Upper lobe of right lung (tissue), 1 donor: ENCODE results near the gene CACNB4. TPM values are rescaled to one million over a fixed set of nuclear protein-coding genes. Genes with fewer than 3 reads are reported as not detected.
"Not testable (repeated sequence)": the region's sequence is repeated elsewhere in the genome, so short reads cannot be mapped to it uniquely, and the experiment has no call there.

Experiments
- ATAC-seq: fragments of 200-7000 bp; cut with Tn5 transposase; one replicate; pipeline ENCODE4 v1.9.1; 2020; ENCODE audit warnings: mild to moderate bottlenecking, moderate library complexity
- DNase-seq: peaks from one replicate; pipeline ENCODE4 v3.0.0-alpha.2; 2020
- H3K27ac ChIP-seq: fragments of 200-600 bp; one replicate; pipeline ENCODE4 v1.8.0; 2022
- H3K27me3 ChIP-seq: fragments of 200-600 bp; one replicate; pipeline ENCODE4 v1.8.0; 2022; ENCODE audit warnings: mild to moderate bottlenecking
- H3K36me3 ChIP-seq: fragments of 200-600 bp; one replicate; pipeline ENCODE4 v1.8.0; 2022
- H3K4me1 ChIP-seq: fragments of 200-600 bp; one replicate; pipeline ENCODE4 v1.8.0; 2022
- H3K4me3 ChIP-seq: fragments of 200-600 bp; one replicate; pipeline ENCODE4 v1.8.0; 2022; ENCODE audit warnings: mild to moderate bottlenecking
- H3K9me3 ChIP-seq: fragments of 200-600 bp; one replicate; pipeline ENCODE4 v1.8.0; 2022
- intact Hi-C: fragments of 100-400 bp; cut with DNase I; formaldehyde crosslinking; loops from one replicate; pipeline ENCODE4 v1.11.0; 2022
- total RNA-seq: library from RNA; stranded (reverse); fragmentation: NEBNext Ultra II Directional; extraction: Animal tissue kit (Norgen Biotek cat#: 25700); gene quantifications from one replicate; pipeline ENCODE4 v1.2.1, GENCODE V29; 2021
- TF ChIP-seq, protein P1 (sequence below): fragments of 200-600 bp; IDR thresholded peaks from one replicate; pipeline ENCODE4 v1.8.0; 2022; ENCODE audit warnings: antibody characterized with exemption
- donor health status: DM: no; HTN: yes; CAD: no; lungs with severe emphysema.

Gene CACNB4
- total RNA-seq, 1 donor from 2014 or later, result 15.3 TPM

GRCh38 chr2:151946250-151946884 is 152.5 kb downstream of the CACNB4 start:
- H3K27me3 ChIP-seq, result no peaks in the 10 kb centered on the region
- no peak overlapping the region for H3K27ac ChIP-seq
- H3K36me3 ChIP-seq, result no peaks in the 10 kb centered on the region
- ATAC-seq (no peak), DNase-seq (no peak)
- intact Hi-C loops, result no loop called here
- TF ChIP-seq, protein P1, sequence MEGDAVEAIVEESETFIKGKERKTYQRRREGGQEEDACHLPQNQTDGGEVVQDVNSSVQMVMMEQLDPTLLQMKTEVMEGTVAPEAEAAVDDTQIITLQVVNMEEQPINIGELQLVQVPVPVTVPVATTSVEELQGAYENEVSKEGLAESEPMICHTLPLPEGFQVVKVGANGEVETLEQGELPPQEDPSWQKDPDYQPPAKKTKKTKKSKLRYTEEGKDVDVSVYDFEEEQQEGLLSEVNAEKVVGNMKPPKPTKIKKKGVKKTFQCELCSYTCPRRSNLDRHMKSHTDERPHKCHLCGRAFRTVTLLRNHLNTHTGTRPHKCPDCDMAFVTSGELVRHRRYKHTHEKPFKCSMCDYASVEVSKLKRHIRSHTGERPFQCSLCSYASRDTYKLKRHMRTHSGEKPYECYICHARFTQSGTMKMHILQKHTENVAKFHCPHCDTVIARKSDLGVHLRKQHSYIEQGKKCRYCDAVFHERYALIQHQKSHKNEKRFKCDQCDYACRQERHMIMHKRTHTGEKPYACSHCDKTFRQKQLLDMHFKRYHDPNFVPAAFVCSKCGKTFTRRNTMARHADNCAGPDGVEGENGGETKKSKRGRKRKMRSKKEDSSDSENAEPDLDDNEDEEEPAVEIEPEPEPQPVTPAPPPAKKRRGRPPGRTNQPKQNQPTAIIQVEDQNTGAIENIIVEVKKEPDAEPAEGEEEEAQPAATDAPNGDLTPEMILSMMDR, result no peak
- H3K4me3 ChIP-seq, result no peak overlapping the region
- H3K9me3 ChIP-seq, result no peaks in the 10 kb centered on the region
- H3K4me1 ChIP-seq, result peaks cover 23% of the 10 kb centered on the region

DNA sequence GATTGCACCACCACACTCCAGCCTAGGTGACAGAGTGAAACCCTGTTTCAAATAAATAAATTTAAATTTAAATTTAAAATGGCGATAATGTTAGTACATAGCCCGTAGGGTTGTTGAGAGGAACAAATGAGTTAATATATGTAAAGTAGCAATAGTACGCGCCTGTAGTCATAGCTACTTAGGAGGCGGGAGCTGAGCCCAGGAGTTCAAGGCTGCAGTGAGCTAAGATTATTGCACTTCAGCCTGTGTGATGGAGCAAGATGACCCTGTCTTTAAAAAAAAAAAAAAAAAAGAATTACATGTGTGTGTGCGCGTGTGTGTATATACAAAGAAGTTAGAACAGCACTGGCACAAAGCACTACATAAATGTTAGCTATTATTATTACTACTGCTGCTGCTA is 153.2 kb downstream of the CACNB4 start:
- Histone ChIP-seq H3K9me3 (no peaks in the 10 kb centered on the region), H3K4me3 (no peak overlapping the region), H3K4me1 (peaks cover 23% of the 10 kb centered on the region), H3K27ac (no peak overlapping the region), H3K36me3 (no peaks in the 10 kb centered on the region), H3K27me3 (no peaks in the 10 kb centered on the region)
- intact Hi-C loops, result no loop called here
- ATAC-seq (no peak), DNase-seq (no peak)
- TF ChIP-seq, protein P1, result no peak

DNA sequence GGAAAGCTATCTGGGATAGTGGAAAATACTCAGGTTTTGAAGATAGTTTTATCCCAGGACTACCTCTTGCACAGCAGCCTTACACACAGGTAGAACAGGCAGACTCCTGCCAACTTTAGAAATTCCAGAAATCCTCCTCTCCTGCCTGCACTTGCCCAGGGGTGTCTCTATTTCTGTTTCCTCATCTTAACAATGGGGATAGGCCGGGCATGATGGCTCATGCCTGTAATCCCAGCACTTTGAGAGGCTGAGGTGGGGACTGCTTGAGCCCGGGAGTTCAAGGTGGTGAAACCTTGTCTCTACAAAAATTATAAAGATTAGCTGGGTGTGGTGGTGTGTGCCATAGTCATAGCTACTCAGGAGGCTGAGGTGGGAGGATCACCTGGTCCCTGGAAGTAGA is 153.7 kb downstream of the CACNB4 start:
- intact Hi-C loops, result no loop called here
- H3K36me3 ChIP-seq, result no peaks in the 10 kb centered on the region
- no peaks in the 10 kb centered on the region for H3K27me3 ChIP-seq
- no peak overlapping the region for H3K4me3 ChIP-seq
- ATAC-seq (no peak), DNase-seq (no peak)
- peaks cover 23% of the 10 kb centered on the region for H3K4me1 ChIP-seq
- H3K9me3 ChIP-seq, result no peaks in the 10 kb centered on the region
- no peak overlapping the region for H3K27ac ChIP-seq
- TF ChIP-seq, protein P1, result no peak

- DNase-seq, result no peak
- H3K9me3 ChIP-seq, result no peaks in the 10 kb centered on the region
- no peak for ATAC-seq
- intact Hi-C loops, result no loop called here
- TF ChIP-seq, protein P1, result no peak
- no peak overlapping the region for H3K4me3 ChIP-seq
- H3K27ac ChIP-seq, result no peak overlapping the region
- H3K4me1 ChIP-seq, result peaks cover 20% of the 10 kb centered on the region
- no peaks in the 10 kb centered on the region for H3K27me3 ChIP-seq
- no peaks in the 10 kb centered on the region for H3K36me3 ChIP-seq
Measured at GRCh38 chr2:151943461-151943860, 155.4 kb downstream of the CACNB4 start.

DNA sequence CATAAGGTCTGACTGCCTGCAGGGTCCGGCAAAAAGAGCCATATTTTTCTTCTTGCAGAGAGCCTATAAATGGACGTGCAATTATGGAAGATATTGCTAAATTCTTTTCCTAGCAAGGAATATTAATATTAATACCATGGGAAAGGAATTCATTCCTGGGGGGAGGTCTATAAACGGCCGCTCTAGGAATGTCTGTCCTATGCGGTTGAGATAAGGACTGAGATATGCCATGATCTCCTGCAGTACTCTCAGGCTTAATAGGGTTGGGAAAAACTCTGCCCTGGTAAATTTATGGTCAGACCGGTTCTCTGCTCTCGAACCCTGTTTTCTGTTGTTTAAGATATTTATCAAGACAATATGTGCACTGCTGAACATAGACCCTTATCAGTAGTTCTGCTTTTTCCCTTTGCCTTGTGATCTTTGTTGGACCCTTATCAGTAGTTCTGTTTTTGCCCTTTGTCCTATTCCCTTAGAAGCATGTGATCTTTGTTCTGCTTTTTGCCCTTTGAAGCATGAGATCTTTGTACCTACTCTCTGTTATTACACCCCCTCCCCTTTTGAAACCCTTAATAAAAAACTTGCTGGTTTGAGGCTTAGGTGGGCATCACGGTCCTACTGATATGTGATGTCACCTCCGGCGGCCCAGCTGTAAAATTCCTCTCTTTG is 156.2 kb downstream of the CACNB4 start:
- H3K36me3 ChIP-seq, H3K27ac ChIP-seq, intact Hi-C loops, H3K4me3 ChIP-seq, ATAC-seq, DNase-seq, H3K27me3 ChIP-seq, H3K9me3 ChIP-seq: not testable (repeated sequence)
- peaks cover 12% of the 10 kb centered on the region for H3K4me1 ChIP-seq

- DNase-seq, result no peak
- Histone ChIP-seq H3K4me1 (no peaks in the 10 kb centered on the region), H3K27ac (no peak overlapping the region), H3K36me3 (no peaks in the 10 kb centered on the region), H3K9me3 (no peaks in the 10 kb centered on the region), H3K4me3 (no peak overlapping the region), H3K27me3 (no peaks in the 10 kb centered on the region)
- ATAC-seq, result no peak
- TF ChIP-seq, protein P1, result no peak
- intact Hi-C loops, result no loop called here
Measured at GRCh38 chr2:151937966-151938365, 160.9 kb downstream of the CACNB4 start.
